ENCODE data around the gene SPEG. TPM values are rescaled to one million over a fixed set of nuclear protein-coding genes. Genes with fewer than 3 reads are reported as not detected.

Gene SPEG
- total RNA-seq, 2 experiments from 2014 or later, result 0.46 TPM; not detected in 1

- Histone ChIP-seq H3K4me1 (ENCODE audit: insufficient read depth, low read length, poor library complexity, severe bottlenecking) (no peaks in the 10 kb centered on the region), H2AFZ (ENCODE audit: low read length) (no peak overlapping the region), H3K4me3 (ENCODE audit: low read depth, low read length, poor library complexity, severe bottlenecking) (no peak overlapping the region), H3K27ac (ENCODE audit: low read depth, low read length, poor library complexity, severe bottlenecking) (no peak overlapping the region), H4K20me1 (ENCODE audit: insufficient read depth, low read length) (no peaks in the 10 kb centered on the region), H3K4me2 (ENCODE audit: low read length) (no peak overlapping the region), H3K36me3 (ENCODE audit: insufficient read depth, low read length) (no peaks in the 10 kb centered on the region), H3K79me2 (ENCODE audit: insufficient read depth, low read depth, low read length) (no peaks in the 10 kb centered on the region), H3K9me2 (ENCODE audit: insufficient read depth, low read length) (no peaks in the 10 kb centered on the region), H3K9me3 (ENCODE audit: low read length) (no peaks in the 10 kb centered on the region)
- no peak for TF ChIP-seq EZH2phosphoT487 (IDR thresholded peaks at IDR 0.05; ENCODE audit: borderline replicate concordance, low read depth, low read length)
- no peak for TF ChIP-seq CTCF (conservative IDR thresholded peaks at IDR 0.05; ENCODE audit: low read length)
- intact Hi-C loops (cut with micrococcal nuclease; ENCODE audit: unreplicated experiment), result no loop called here
- DNase-seq (ENCODE audit: low spot score), result no peak
- BruUV-seq (replicated peaks), result no TSS peak
- ChIA-PET CTCF (ENCODE audit: unreplicated experiment) (interaction anchor here (1.1 kb wide), 1 partner anchor 130 kb away, joined by 3 read pairs; no protein-coding TSS in a partner anchor), POLR2A (no interaction called here)
These were observed 97.7 kb downstream of the SPEG start for GRCh38 chr2:219532378-219532649.

DNA sequence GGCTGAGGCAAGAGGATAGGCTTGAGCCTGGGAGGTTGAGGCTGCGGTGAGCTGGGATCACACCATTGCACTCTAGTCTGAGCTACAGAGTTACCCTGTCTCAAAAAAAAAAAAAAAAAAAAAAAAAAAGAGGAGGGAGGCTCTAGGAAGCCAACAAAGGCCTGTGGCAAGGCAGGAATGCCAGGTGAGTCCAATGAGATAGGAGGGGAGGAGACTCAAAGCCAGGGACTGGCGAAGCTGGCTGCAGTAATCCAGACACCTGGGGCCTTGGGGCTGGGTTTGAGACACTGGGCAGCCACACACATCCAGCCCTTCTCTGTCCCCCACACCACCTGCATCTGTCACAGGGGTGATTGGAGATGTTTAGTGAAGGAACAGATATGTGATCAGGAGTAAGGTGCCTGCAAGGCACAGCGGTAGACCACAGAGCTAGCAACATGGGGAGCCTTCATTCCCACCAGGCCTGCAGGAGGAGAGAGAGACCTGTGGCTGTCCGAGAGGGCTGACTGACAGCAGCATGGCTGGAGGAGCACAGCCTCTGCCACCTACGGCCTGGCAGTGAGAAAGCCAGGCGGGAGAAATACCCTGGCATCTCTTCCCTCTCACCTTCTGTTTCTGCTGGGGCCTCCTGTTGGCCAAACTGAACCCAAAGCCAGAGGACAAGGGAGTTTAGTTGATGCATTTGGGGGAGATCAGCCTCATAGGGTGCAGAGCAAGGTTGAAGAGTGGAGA is 99.5 kb downstream of the SPEG start:
- intact Hi-C loops (cut with micrococcal nuclease; ENCODE audit: unreplicated experiment), result no loop called here
- no peaks in the 10 kb centered on the region for H3K4me1 ChIP-seq (ENCODE audit: insufficient read depth, low read length, poor library complexity, severe bottlenecking)
- CTCF ChIA-PET (ENCODE audit: unreplicated experiment), result no interaction called here
- BruUV-seq (replicated peaks), result no TSS peak
- H3K27ac ChIP-seq (ENCODE audit: low read depth, low read length, poor library complexity, severe bottlenecking), result no peak overlapping the region
- no peaks in the 10 kb centered on the region for H4K20me1 ChIP-seq (ENCODE audit: insufficient read depth, low read length)
- no peak overlapping the region for H3K4me2 ChIP-seq (ENCODE audit: low read length)
- POLR2A ChIA-PET, result interaction anchor here (0.7 kb wide), 1 partner anchor 763 kb away, joined by 5 read pairs; no protein-coding TSS in a partner anchor
- no peak overlapping the region for H3K4me3 ChIP-seq (ENCODE audit: low read depth, low read length, poor library complexity, severe bottlenecking)
- DNase-seq (ENCODE audit: low spot score), result no peak
- no peak overlapping the region for H2AFZ ChIP-seq (ENCODE audit: low read length)
- 0 out of 2 replicates have a peak, but pooled peaks cover 11% of the 10 kb centered on the region for H3K36me3 ChIP-seq (ENCODE audit: insufficient read depth, low read length)
- H3K9me2 ChIP-seq (ENCODE audit: insufficient read depth, low read length), result no peaks in the 10 kb centered on the region
- TF ChIP-seq CTCF (conservative IDR thresholded peaks at IDR 0.05; ENCODE audit: low read length) (no peak), EZH2phosphoT487 (IDR thresholded peaks at IDR 0.05; ENCODE audit: borderline replicate concordance, low read depth, low read length) (no peak)
- no peaks in the 10 kb centered on the region for H3K79me2 ChIP-seq (ENCODE audit: insufficient read depth, low read depth, low read length)
- H3K9me3 ChIP-seq (ENCODE audit: low read length), result no peaks in the 10 kb centered on the region

DNA sequence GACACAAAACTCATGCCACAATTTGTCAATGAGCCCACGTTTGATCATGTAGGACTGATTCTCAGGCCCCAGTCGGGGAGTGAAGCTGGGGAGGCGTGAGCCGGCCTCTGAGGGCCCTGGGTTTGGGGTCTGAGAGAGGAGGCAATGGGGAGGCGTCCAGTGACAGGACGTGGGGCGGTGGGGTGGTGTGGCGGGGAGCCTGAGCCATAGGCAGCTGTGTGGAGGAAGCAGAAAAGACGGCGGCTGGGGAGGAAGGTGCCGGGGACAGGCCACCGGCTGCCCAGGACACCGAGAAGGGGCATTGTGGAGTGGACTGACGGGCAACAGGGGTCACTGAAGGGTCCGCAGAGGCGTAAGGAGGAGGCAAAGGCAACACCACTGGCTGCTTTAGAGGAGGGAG is 101.8 kb downstream of the SPEG start:
- TF ChIP-seq CTCF (conservative IDR thresholded peaks at IDR 0.05; ENCODE audit: low read length) (no peak), EZH2phosphoT487 (IDR thresholded peaks at IDR 0.05; ENCODE audit: borderline replicate concordance, low read depth, low read length) (no peak)
- Histone ChIP-seq H3K4me3 (ENCODE audit: low read depth, low read length, poor library complexity, severe bottlenecking) (no peak overlapping the region), H3K27ac (ENCODE audit: low read depth, low read length, poor library complexity, severe bottlenecking) (no peak overlapping the region), H4K20me1 (ENCODE audit: insufficient read depth, low read length) (0 out of 2 replicates have a peak, but pooled peaks cover 5% of the 10 kb centered on the region), H3K79me2 (ENCODE audit: insufficient read depth, low read depth, low read length) (no peaks in the 10 kb centered on the region), H3K4me2 (ENCODE audit: low read length) (no peak overlapping the region), H3K4me1 (ENCODE audit: insufficient read depth, low read length, poor library complexity, severe bottlenecking) (no peaks in the 10 kb centered on the region), H3K9me3 (ENCODE audit: low read length) (no peaks in the 10 kb centered on the region), H3K36me3 (ENCODE audit: insufficient read depth, low read length) (peaks cover 21% of the 10 kb centered on the region), H2AFZ (ENCODE audit: low read length) (no peak overlapping the region), H3K9me2 (ENCODE audit: insufficient read depth, low read length) (no peaks in the 10 kb centered on the region)
- no TSS peak for BruUV-seq (replicated peaks)
- no peak for DNase-seq (ENCODE audit: low spot score)
- CTCF ChIA-PET (ENCODE audit: unreplicated experiment), result interaction anchor here (0.6 kb wide), 1 partner anchor 10 kb away, joined by 3 read pairs; no protein-coding TSS in a partner anchor
- POLR2A ChIA-PET, result no interaction called here
- intact Hi-C loops (cut with micrococcal nuclease; ENCODE audit: unreplicated experiment), result no loop called here
